Putamen (tissue), 1 donor: ENCODE measurements around the gene SNX20.

Experiments
- DNase-seq: peaks from one replicate; pipeline ENCODE4 v3.0.0-alpha.2; 2016; ENCODE audit warnings: low spot score

SNX20 gene

DNA sequence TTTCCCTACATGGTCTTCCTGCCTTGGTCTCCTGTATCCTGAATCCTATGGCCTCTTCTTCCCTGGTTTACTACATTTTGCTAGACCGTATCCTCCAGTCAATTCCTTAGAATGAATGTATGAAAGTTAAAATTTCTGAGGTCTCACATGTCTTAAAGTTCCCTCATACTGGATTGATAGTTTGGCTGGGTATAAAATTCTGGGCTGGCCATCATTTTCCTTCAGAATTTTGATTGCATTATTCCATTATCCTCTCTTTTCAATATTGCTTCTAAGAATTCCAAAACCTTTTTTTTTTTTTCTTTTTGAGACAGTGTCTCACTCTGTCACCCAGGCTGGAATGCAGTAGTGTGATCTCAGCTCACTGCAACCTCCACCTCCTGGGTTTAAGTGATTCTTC is 23.1 kb upstream of the SNX20 start:
- DNase-seq = no peak

DNA sequence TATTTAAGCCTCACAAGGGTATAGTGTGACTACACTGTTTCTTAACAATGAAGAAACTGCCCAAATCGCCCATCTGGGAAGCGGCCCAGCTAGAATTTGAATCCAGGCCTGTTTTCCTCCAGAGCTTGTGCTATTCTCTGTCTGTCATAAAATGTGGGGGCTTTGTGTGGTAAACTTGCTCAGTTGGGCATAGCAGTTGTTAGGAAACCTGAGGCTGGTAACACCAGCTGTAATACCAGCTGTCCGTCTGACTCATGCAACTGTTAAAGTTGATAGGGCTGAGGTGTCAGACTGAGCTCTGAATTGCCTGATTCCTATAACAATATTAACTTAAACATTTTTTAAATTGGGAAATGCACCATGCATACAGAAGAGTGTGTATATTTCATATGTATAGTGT is 21.6 kb upstream of the SNX20 start:
- DNase-seq = no peak

DNA sequence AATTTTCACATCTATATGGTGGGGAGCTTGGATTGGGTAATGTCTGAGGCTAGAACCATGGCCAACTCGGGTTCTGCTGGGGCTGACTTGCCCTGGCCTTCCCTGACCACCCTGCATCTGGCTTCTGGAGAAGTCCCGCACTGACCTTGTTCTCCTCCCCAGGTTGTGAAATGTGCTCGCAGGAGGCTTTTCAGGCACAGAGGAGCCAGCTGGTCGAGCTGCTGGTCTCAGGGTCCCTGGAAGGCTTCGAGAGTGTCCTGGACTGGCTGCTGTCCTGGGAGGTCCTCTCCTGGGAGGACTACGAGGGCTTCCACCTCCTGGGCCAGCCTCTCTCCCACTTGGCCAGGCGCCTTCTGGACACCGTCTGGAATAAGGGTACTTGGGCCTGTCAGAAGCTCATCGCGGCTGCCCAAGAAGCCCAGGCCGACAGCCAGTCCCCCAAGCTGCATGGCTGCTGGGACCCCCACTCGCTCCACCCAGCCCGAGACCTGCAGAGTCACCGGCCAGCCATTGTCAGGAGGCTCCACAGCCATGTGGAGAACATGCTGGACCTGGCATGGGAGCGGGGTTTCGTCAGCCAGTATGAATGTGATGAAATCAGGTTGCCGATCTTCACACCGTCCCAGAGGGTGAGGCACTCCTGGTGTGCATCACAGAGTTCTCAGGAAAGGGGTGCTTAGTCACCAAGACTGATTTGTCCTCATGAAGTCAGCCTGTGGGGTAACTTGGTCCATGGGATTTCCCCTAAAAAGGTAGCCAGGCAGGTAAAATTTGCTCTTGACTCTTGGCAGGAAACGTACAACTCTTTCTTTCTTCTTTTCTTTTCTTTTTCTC is 18.4 kb upstream of the SNX20 start:
- DNase-seq = no peak

DNA sequence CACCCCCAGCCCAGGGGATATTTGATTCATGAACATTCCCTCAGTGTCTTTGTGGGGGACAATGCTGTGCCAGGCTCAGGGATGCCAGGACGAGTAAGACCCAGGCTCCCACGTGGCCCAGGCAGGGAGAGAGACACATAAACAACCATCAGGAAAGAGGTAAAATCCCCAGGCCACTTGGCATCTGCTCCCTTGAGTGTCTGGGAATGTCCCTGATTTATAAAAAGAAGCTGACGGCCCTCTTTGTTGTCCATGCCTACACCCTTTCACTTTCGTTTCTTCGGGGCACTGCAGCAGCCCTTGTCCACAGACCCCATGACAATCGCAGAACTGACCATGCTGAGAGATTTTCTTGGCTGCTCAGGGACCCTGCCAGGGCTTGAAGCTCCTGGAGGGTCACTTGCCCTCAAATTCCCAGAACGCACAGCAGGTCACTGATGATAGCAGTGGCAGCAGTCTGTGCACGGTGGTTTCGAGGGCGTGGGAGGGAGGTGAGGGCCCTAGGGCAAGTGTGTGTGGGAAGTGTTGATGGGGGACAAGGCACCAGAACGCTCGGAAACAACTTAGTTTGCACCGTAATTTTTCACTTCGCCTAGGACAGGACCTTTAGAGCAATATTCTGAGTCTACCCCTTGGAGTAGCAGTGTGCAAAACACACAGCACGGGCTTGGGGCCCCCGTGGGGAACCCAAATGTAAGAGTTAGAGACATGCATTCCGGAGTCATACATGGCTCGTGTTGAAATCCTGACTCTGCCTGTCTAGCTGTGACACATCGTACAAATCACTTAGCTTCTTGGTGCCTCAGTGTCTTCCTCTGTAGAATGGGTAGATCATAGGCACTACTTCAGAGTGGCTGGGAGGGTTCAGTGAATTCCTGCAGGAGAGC is 17.0 kb upstream of the SNX20 start:
- no peak for DNase-seq

DNA sequence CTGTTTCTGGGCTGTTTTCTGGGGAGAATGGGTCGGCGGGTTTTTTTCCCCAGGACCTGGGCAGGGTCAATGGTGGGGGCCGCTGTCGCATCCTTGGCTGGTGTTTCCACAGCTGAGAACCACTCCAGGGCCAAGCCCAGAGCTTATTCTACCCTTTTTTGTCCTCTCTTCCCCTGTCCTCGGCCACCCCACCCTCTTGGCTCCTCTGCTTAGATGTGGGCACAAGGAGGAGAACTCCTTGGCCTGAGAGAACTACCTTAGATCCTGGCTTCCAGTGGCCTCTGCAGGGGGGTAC is 16.3 kb upstream of the SNX20 start:
- no peak for DNase-seq

DNA sequence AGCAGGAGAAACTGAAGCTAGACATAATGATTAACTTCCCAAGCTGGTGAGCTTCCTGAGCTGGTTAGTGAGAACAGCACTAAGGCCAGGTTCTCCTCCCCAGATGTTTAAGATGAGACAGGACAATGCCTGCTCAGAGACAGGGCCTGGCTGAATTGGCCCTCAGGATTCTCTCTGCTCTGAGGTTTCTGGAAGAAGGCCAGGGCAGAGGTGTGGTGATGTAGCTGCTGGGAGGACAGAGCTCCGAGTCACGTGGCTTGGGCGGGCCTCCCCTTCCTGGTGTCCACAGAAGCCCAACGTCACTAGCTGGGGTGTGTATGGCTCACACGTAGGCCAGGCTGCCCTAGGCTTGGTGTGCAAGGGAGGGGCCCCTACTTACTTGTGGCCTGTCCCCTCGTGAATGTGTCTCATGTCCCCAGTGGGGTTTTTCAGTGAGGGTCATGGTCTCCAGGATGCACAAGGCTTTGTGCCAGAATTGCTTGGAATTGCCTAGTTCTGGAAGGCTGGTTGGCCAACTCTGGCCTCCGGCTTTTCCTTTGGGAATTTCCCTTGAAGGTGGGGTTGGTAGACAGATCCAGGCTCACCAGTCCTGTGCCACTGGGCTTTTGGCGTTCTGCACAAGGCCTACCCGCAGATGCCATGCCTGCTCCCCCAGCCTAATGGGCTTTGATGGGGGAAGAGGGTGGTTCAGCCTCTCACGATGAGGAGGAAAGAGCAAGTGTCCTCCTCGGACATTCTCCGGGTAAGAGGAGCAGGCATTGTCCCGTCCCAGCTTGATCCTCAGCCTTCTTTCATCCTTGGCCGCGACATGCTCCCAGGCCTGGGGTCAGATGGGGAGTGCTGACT is 15.7 kb upstream of the SNX20 start:
- no peak for DNase-seq

DNA sequence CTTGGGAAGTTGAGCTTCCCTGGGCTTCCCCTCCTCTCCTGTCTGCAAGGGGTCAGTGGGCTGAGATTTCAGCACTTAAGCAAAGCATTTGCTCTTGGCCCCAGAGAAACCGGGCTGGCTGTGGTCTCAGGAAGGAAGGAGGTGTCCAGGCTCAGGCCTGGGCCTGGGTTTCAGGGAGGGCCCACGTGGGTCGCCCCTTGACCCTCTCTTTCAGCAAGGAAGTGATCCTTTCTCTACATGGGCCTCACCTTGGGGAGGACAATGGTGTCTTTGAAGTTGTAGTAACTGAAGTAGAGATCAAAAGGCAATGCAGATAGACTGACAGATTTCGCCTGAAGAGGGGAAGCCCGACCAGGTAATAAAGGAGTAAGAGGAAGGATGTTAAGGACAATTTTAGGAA is 15.0 kb upstream of the SNX20 start:
- no peak for DNase-seq

DNA sequence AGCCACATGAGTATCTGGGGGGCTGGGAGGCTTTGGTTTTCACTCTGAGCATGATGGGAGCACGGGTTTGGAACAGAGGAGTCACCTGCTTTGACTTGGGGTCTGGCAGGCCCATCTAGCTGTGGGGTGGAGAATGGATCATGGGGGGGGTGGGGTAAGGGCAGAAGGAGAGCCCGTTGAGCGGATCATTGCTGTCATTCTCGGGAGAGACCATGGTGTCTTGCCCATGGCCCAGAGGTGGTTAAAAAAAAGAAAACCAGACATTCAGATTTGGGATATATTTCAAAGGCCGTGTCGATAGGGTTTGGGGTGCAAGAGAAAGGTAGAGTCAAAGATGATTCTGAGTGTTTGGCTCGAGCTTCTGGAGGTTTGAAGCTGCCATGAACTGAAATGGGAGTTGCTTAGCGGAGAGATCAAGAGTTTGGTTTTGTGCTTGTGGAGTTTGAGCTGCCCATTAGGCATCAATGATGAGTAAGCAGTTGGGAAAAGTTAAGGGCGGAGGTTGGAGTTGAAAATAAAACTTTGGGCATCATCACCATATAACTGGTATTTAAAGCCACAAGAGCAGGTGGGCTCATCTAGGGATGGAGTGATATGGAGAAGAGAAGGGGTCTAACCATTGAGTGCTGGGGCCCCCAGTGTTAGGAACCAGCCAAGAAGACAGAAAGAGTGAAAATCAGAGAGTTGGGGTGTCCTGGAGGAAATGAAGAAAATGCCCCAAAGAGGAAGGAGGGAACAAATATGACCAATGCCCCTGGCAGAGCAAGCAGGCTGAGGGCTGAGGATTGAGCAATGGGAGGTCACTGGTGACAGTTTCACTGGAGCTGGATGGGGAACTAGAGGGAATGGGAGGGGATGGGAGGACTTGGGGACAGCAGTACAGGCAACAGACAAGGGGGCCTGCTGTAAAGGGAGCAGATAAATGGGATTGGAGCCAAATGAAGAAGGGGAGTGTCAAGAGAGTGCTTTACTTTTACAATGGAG is 14.2 kb upstream of the SNX20 start:
- no peak for DNase-seq

DNA sequence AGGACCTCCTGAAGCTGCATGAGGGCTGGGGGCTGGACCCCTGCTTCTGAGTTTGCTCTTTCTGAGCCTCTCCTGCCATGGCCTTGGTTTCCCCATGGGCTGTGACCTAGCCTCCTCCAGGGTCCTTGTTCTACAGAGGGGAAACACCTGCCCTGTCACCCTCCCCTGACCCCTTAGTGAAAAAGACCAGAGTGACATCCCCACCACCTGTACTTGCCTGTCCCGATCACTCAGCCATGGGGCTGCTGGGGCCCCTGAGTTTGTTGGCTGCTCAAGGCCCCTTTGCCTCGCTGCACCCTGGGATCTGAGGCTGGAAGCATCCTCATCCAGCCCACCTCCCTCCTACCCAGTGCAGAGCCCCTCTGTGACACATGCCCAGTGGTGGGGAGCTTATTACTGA is 13.1 kb upstream of the SNX20 start:
- no peak for DNase-seq

DNA sequence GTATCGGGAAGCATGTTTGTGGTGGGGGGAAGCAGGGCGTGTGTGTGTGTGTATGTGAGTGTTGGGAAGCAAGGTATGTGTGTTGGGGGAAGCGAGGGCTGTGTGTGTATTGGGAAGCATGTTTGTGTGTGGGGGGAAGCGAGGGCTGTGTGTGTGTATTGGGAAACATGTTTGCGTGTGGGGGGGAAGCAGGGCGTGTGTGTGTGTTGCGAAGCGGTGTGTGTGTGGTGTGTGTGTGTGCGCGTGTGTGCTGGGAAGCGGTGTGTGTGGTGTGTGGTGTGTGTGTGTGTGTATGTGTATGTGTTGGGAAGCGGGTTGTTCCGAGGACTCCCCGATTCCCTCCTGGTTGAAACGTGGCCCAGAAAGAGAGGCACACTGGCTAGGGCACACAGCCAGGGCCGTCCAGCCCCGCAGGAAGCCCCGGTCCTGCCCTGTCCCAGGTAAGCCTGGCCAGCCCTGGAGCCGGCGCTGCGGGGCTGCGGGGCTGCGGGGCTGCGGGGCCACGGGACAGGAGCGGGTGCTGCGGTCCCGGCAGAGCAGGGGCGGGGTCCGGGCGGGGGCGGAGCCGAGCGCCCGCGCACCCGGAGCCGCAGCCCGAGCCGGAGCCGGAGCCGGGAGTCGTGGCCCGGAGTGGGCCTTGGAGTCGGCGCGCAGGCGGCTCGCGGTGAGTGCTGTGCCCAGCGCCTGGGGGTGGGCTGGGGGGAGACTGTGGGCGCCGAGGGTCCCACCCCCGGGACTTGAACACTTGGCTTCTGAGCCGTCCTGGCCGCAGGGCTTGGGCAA is 12.1 kb upstream of the SNX20 start, which contains the start of gene NOD2:
Gene NOD2, plus strand, starts transcription at position 608 of the 783 bp plus-strand sequence. CDS start 5,890 bp downstream, outside the sequence.
- DNase-seq = no peak

DNA sequence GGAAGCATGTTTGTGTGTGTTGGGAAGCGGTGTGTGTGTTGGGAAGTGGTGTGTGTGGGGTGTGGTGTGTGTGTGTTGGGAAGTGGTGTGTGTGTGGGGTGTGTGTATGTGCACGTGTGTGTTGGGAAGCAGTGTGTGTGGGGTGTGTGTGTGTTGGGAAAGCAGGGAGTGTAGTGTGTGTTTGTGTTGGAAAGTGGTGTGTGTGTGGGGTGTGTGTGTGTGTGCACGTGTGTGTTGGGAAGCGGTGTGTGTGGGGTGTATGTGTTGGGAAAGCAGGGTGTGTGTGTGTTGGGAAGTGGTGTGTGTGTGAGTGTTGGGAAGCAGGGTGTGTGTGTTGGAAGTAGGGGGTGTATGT is 11.5 kb upstream of the SNX20 start:
- no peak for DNase-seq

DNA sequence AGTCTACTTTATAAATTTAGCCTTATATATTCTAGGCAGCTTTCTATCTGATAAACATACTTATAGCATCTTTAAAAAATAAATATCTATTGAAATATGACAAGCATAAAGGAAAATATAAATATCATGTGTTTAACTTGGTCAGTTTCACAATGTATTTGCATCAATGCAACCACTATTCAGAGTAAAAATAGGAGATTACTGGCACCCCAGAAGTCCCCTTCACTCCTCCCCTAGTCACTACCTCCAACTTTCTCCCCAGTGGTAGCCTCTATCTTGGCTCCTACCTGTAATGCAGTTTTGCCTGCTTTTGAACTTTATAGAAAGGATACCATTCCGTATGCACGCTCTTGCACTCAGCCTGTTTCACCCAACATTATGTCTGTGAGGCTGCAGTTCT is 9.1 kb upstream of the SNX20 start:
- DNase-seq = no peak

DNA sequence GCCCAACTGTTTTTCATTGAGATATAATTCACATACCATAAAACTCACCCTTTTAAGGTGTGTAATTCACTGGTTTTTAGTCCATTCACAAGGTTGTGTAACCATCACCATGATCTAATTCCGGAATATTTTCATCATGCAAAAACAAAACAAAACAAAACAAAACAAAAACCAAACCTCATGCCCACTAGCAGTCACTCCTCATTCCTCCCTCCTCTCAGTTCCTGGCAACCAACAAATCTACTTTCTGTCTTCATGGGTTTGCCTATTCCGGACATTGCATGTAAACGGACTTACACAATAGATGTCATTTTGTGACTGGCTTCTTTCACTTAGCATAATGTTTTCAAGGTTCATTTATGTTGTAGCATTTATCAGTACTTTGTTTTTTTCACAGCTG is 7.8 kb upstream of the SNX20 start:
- no peak for DNase-seq

DNA sequence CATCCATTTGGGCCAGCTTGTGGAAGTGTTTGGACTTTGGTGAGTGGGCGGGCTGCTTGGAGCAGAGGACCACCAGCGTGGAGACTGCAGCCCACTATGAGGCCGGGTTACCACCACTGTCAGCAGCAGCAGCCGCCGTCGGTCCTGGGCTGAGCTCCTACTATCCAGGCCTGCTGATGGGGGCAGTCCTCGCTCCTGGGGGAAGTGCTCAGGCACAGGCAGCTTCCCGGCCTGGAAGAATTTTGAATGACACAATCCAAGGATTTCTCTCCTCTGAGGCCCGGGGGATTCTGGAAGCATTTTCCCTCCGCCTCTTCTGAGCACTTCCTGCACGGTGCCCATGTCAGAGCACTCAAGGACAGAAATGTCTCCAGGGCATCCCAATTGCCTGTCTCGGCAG is 7.0 kb upstream of the SNX20 start:
- no peak for DNase-seq

DNA sequence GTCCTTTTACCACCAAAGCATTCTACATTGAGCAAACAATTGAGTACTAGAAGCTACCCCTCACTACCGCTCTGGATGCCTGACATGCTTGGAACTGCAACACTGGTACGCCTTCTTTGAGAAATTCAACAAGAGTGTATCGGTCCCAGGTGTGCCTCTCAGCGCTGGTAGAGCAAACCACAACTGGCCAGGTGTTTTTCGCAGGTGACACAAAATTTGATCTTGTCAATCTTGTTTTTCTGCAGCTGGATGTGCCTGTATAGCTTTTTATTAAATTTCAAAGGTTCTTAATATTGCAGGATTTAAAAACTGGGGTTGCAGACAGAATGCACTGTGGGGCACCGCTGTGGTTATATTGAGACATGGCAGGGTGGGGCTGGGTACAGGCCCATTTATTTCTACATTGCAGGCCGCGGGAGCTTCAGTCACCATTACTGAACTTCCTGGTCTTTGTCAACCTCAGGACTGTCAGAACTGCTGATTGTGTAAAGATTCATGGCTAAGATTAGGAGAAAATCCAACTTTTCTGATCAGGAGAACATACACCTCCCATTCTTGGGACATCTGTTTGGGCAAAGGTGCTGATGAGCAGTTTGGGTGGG is 4.5 kb upstream of the SNX20 start:
- no peak for DNase-seq

DNA sequence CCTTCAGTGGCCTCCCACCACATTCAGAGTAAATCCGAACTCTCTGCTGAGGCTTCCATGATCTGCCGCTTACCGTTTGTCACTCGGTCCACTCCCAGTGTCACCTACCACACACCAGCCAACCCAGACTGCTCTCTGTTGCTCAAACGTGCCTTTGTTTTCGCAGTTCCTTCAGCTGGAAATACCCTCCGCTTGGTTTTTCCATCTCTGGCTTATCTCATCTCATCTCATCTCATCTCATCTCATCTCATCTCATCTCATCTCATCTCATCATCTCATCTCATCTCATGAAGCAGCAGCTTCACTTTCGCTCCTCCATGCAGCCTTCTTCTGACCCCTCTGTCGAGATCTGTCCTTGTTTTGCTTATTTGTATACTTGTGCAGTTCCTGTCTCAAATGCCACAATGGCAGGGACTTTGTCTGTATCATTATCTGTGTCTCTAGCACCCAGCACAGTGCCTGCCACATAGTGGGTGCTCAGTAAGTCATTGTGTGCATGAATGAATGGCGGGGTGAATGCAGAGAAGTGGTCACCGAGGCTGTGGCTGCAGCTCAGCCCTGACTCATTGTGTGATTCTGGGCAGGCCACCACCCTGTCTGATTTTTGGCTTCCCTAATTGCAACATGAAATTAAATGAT is 3.8 kb upstream of the SNX20 start:
- DNase-seq = no peak

DNA sequence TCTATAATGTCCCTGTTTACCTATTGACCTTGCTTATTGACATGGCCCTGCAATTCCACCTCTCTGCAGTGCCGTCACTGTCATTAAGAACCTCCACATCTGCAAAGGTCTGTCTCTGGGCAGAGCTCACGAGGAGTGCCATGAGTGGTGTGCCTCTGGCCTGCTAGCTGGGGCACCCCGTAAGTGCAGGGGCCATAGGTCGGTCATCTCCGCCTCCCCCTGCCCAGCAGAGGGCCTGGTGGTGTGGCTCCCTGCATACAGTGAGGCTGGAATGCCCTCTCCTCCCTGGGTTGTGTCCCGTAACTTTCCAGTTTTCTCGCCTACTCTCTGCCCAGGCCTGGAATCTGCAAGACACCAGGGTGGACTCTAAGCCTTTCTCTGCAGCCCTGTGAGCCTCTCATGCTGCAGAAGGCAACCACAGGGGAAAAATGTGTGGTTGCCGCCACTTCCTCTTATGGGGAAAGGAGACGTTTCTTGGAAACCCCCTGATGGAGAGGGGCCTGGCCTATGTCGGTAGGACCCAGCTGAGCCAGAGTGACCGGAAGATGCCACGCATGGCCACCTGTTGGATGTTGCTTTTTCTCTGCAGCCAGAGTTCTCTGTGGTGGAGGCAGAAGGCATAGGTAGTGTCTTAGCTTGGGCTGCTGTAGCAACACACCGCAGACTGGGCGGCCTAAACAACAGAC is 2.7 kb upstream of the SNX20 start:
- DNase-seq = no peak

DNA sequence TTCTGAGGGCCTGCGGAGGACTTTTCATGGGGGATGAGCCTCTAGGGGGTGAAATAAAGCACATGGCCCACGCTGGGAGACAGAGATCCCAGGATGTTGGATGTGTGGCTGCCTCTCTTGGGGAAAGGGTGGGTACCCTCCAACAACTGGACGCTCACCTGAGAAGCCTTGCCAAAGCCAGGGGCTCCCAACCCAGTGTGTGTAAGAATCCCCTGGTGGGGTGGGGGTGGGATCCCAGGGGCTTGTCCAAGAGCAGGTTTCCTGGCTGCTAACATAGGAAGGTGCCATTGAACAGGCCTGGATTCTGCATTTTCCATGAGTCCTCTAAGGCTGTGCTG is 587 bp downstream of the SNX20 start:
- DNase-seq = no peak
